Right lobe of liver (tissue), 6 donors: ENCODE results near the gene YIPF4. TPM values are rescaled to one million over a fixed set of nuclear protein-coding genes. Genes with fewer than 3 reads are reported as not detected.
A peak's percentile ranks its signal among the peaks of the same experiment; 100 is the strongest.
"Not testable (repeated sequence)": the region's sequence is repeated elsewhere in the genome, so short reads cannot be mapped to it uniquely, and the experiment has no call there.

Source experiments
- ATAC-seq, 4 donors: fragments of 200-7000 bp; cut with Tn5 transposase; one replicate each; pipeline ENCODE4 v1.9.1; 2020; ENCODE audit warnings: mild to moderate bottlenecking in 4 of 4, moderate library complexity in 4 of 4
- DNase-seq, 3 donors: peaks; one replicate each; pipeline ENCODE4 v3.0.0-alpha.2; 2020
- H3K27ac ChIP-seq, 3 donors: fragments of 200-600 bp; one replicate each; pipeline ENCODE4 v1.8.0; 2022
- H3K27me3 ChIP-seq, 2 donors: fragments of 200-600 bp; one replicate each; pipeline ENCODE4 v1.8.0; 2022
- H3K36me3 ChIP-seq, 4 donors: fragments of 200-600 bp; sonication (generic) in 1 of 4; one replicate each; pipeline versions ENCODE4 v1.5.1 to v1.8.0; 2017 to 2022; ENCODE audit warnings: control low read depth in 1 of 4
- H3K4me1 ChIP-seq, 4 donors: fragments of 200-600 bp; sonication (generic) in 1 of 4; one replicate each; pipeline versions ENCODE4 v1.5.1 to v1.8.0; 2017 to 2022; ENCODE audit warnings: control low read depth in 1 of 4
- H3K4me3 ChIP-seq, 3 donors: fragments of 200-600 bp; one replicate each; pipeline ENCODE4 v1.8.0; 2022
- H3K9me3 ChIP-seq, 4 donors: fragments of 200-600 bp; sonication (generic) in 1 of 4; one replicate each; pipeline versions ENCODE4 v1.5.1 to v1.8.0; 2017 to 2022; ENCODE audit warnings: control low read depth in 1 of 4
- CTCF ChIP-seq, 4 donors: fragments of 200-600 bp in 3 of 4; fragments of 450-650 bp in 1 of 4; IDR thresholded peaks; one replicate each; pipeline versions ENCODE4 v1.5.1 to v1.8.0; 2016 to 2022; ENCODE audit warnings: antibody characterized with exemption in 4 of 4, mild to moderate bottlenecking in 2 of 4
- POLR2A ChIP-seq: fragments of 450-650 bp; IDR thresholded peaks from one replicate; pipeline ENCODE4 v1.6.1; 2017; ENCODE audit warnings: antibody characterized with exemption, mild to moderate bottlenecking
- WGBS: methylation state at CpG from one replicate; pipeline ENCODE4 v1.1.6; 2018; ENCODE audit warnings: low coverage, low lambda C conversion rate; ENCODE audit not compliant: insufficient coverage; ENCODE audit errors: missing lambda C conversion rate; 5-methylcytosine and 5-hydroxymethylcytosine counted together
- intact Hi-C, 2 donors: fragments of 100-400 bp; cut with DNase I; formaldehyde crosslinking; loops; one replicate each; pipeline versions ENCODE4 v1.11.2 to v1.14.1; 2022
- total RNA-seq, 6 experiments: library from RNA; depleted of rRNA in 2 of 6; stranded (reverse); fragments of >200 nt in 2 of 6; fragmentation: NEBNext Ultra II Directional in 3 of 6; extraction: Animal tissue kit (Norgen Biotek cat#: 25700) in 3 of 6; gene quantifications; one replicate each; pipeline versions ENCODE4 v1.1.0 to v1.2.4, GENCODE V29; 2016 to 2023
- donor health status: DM: no; HTN: yes; CAD: no.
- donor health status: DM: no; HTN: no; CAD: no.
- donor health status: DM: no; HTN: no; CAD: no.
- donor health status: DM: no; HTN: yes; CAD: no.
- donor health status: DM: no; HTN: yes; CAD: no.

The YIPF4 gene
- total RNA-seq, 6 experiments from 2014 or later, result 8.8 to 49.3 (median 29.9) TPM

- 40% methylated on average over 4 of the region's 4 CpGs for WGBS
- H3K4me3 ChIP-seq, result no peak overlapping the region
- DNase-seq, result no peak
- intact Hi-C loops, result no loop called here
- H3K27me3 ChIP-seq, result no peaks in the 10 kb centered on the region
- H3K9me3 ChIP-seq, result no peaks in the 10 kb centered on the region
- TF ChIP-seq POLR2A, result no peak
- TF ChIP-seq CTCF (IDR thresholded peaks at IDR 0.05), result no peak
- H3K4me1 ChIP-seq, result peaks cover 0 to 5% (median 2%) of the 10 kb centered on the region in 4 donors
- peak overlapping the region in 1 of 3 donors; percentile 37 for H3K27ac ChIP-seq
- peaks cover 0 to 10% (median 4%) of the 10 kb centered on the region in 4 donors for H3K36me3 ChIP-seq
- ATAC-seq, result peak; percentile 52 to 92 (median 66)
Observed at GRCh38 chr2:32289165-32289999, 11.7 kb downstream of the YIPF4 start.

- 81% methylated on average over 2 of the region's 2 CpGs for WGBS
- H3K4me3 ChIP-seq, result no peak overlapping the region
- H3K27ac ChIP-seq, result no peak overlapping the region
- H3K36me3 ChIP-seq, result peaks cover 0 to 10% (median 4%) of the 10 kb centered on the region in 4 donors
- intact Hi-C loops, result no loop called here
- no peak for ATAC-seq
- DNase-seq, result no peak
- TF ChIP-seq POLR2A (no peak), CTCF (IDR thresholded peaks at IDR 0.05) (no peak)
- no peaks in the 10 kb centered on the region for H3K27me3 ChIP-seq
- no peaks in the 10 kb centered on the region for H3K9me3 ChIP-seq
- H3K4me1 ChIP-seq, result peaks cover 0 to 5% (median 2%) of the 10 kb centered on the region in 4 donors
Observed at GRCh38 chr2:32290000-32290339, 12.3 kb downstream of the YIPF4 start.

GRCh38 chr2:32291746-32292145 lies 14.0 kb downstream of the YIPF4 start:
- H3K27ac ChIP-seq, result no peak overlapping the region
- no peak for DNase-seq
- peak in 2 of 4 donors; percentile 39 to 47 for ATAC-seq
- TF ChIP-seq CTCF (IDR thresholded peaks at IDR 0.05) (no peak), POLR2A (no peak)
- 40% methylated on average over 2 of the region's 2 CpGs for WGBS
- H3K4me1 ChIP-seq, result peaks cover 0 to 5% (median 2%) of the 10 kb centered on the region in 4 donors
- H3K9me3 ChIP-seq, result no peaks in the 10 kb centered on the region
- peaks cover 0 to 10% (median 4%) of the 10 kb centered on the region in 4 donors for H3K36me3 ChIP-seq
- intact Hi-C loops, result no loop called here
- H3K27me3 ChIP-seq, result no peaks in the 10 kb centered on the region
- H3K4me3 ChIP-seq, result no peak overlapping the region

GRCh38 chr2:32293493-32293892 lies 15.8 kb downstream of the YIPF4 start:
- DNase-seq, H3K9me3 ChIP-seq, intact Hi-C loops, H3K27ac ChIP-seq, H3K4me1 ChIP-seq, ATAC-seq, H3K27me3 ChIP-seq, H3K4me3 ChIP-seq: not testable (repeated sequence)
- WGBS, result 86% methylated on average over 5 of the region's 26 CpGs
- peaks cover 0 to 16% (median 6%) of the 10 kb centered on the region in 4 donors for H3K36me3 ChIP-seq

- ATAC-seq, H3K9me3 ChIP-seq, intact Hi-C loops, H3K27me3 ChIP-seq, H3K27ac ChIP-seq, DNase-seq, H3K4me3 ChIP-seq, H3K4me1 ChIP-seq: not testable (repeated sequence)
- WGBS, result 93% methylated on average over 3 of the region's 43 CpGs
- H3K36me3 ChIP-seq, result peaks cover 0 to 21% (median 8%) of the 10 kb centered on the region in 4 donors
Observed at GRCh38 chr2:32293966-32294562, 16.4 kb downstream of the YIPF4 start.
